Loucy (cell line): ENCODE measurements around the gene LHFPL6.

ENCODE experiments used
- EZH2phosphoT487 ChIP-seq: fragments of 200-600 bp; IDR thresholded peaks from 2 replicates; pipeline ENCODE4 v1.6.1; 2018; ENCODE audit warnings: antibody characterized with exemption, mild to moderate bottlenecking, moderate library complexity, borderline replicate concordance
- TF ChIP-seq, protein P1 (sequence below): fragments of 200-600 bp; sonication (generic); conservative IDR thresholded peaks from 2 replicates; pipeline ENCODE4 v1.5.1; 2014; ENCODE audit warnings: mild to moderate bottlenecking, antibody characterized with exemption, low read length

DNA sequence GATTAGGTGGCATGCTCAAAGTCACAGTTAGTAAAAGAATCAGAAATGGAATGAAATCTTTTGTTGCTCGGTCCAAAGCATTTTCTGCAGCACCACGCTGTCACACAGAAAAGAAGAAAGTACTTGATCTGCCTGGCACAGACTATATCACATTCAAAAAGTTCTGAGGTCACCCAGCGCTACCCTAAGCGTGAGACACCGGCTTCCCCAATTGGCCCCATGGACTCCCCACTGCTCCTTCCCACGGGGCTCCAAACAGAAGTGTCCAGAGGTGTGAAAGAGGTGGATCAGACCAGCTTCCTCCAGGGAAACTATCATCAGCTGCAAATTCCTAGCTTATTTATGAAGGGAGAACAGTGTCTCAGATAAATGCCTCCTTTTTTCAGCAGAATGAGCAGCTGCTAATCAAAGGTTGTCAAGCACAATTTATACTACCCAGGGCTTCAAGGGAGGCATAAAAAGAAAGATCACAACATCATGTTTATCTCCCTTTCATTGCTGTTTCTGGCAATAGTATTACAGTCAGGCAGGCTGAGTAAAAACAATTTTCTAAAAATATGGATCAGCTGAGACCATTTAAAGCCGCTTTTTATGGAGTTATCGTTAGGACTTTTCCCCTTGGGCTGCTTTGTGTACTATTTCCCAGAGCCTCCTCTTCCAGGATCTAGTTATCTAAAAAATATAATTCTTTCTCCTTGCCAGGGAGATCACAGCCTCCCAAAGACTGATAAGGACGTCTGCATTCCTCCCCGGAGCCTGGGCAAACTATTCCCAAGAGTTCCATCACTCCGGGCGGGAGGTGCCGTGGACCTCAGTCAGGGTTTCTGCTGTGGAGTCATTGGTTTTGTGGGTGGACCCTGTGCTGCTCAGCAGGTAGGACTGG, 208.0 kb downstream of the LHFPL6 start:
- TF ChIP-seq, protein P1, sequence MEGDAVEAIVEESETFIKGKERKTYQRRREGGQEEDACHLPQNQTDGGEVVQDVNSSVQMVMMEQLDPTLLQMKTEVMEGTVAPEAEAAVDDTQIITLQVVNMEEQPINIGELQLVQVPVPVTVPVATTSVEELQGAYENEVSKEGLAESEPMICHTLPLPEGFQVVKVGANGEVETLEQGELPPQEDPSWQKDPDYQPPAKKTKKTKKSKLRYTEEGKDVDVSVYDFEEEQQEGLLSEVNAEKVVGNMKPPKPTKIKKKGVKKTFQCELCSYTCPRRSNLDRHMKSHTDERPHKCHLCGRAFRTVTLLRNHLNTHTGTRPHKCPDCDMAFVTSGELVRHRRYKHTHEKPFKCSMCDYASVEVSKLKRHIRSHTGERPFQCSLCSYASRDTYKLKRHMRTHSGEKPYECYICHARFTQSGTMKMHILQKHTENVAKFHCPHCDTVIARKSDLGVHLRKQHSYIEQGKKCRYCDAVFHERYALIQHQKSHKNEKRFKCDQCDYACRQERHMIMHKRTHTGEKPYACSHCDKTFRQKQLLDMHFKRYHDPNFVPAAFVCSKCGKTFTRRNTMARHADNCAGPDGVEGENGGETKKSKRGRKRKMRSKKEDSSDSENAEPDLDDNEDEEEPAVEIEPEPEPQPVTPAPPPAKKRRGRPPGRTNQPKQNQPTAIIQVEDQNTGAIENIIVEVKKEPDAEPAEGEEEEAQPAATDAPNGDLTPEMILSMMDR, result no peak
- no peak for TF ChIP-seq EZH2phosphoT487
